ENCODE results near the gene GALNT14. TPM values are rescaled to one million over a fixed set of nuclear protein-coding genes. Genes with fewer than 3 reads are reported as not detected.

GALNT14 gene
- total and polyA plus RNA-seq, 2 of the 8 experiments (the other 6 are each of a cell fraction or from before 2014, with no cell fraction given), result 13.0 to 13.7 TPM

GRCh38 chr2:30871440-30871839 lies 266.8 kb downstream of the GALNT14 start (continued):
- TF ChIP-seq CHD7 (IDR thresholded peaks at IDR 0.05; ENCODE audit: insufficient replicate concordance, low read length), result no peak
- TF ChIP-seq CHD1 (IDR thresholded peaks at IDR 0.05; ENCODE audit: low read depth, low read length), result no peak
- no peak for TF ChIP-seq SP4 (IDR thresholded peaks at IDR 0.05; ENCODE audit: low read length)
- TF ChIP-seq POLR2AphosphoS5 (IDR thresholded peaks at IDR 0.05; ENCODE audit: low read depth, low read length), result no peak
- no peak for TF ChIP-seq ATF3 (IDR thresholded peaks at IDR 0.05; ENCODE audit: insufficient read depth, low read depth, low read length)
- TF ChIP-seq EGR1 (IDR thresholded peaks at IDR 0.05; ENCODE audit: borderline replicate concordance, low read depth, low read length), result no peak
- TF ChIP-seq KDM1A (IDR thresholded peaks at IDR 0.05; ENCODE audit: borderline replicate concordance, low read length), result no peak
- no peak for TF ChIP-seq GTF2F1 (IDR thresholded peaks at IDR 0.05; ENCODE audit: borderline replicate concordance, low read depth, low read length)
- no peak for TF ChIP-seq CBX8 (IDR thresholded peaks at IDR 0.05; ENCODE audit: borderline replicate concordance, low read depth, low read length)
- TF ChIP-seq MAFK (IDR thresholded peaks at IDR 0.05; ENCODE audit: low read depth, low read length), result no peak
- no peak for TF ChIP-seq BRCA1 (IDR thresholded peaks at IDR 0.05; ENCODE audit: low read depth, low read length)
- TF ChIP-seq SIX5 (IDR thresholded peaks at IDR 0.05; ENCODE audit: low read depth, low read length), result no peak

All from H1 (cell line).